ENCODE data around the gene VPS41. TPM values are rescaled to one million over a fixed set of nuclear protein-coding genes. Genes with fewer than 3 reads are reported as not detected.

The VPS41 gene
- total and polyA plus RNA-seq, 4 donors, result 71.1 to 97.3 (median 90.4) TPM

- H3K9me3 ChIP-seq (ENCODE audit: control insufficient read depth, insufficient read depth, low read length), result no peaks in the 10 kb centered on the region
- H3K36me3 ChIP-seq (ENCODE audit: control insufficient read depth, insufficient read depth, low read length), result no peaks in the 10 kb centered on the region
- H3K27me3 ChIP-seq (ENCODE audit: control insufficient read depth, insufficient read depth, low read length), result no peaks in the 10 kb centered on the region
- no peak for DNase-seq (ENCODE audit: low read depth in 4 of 6, low spot score in 6 of 6)
- no peak overlapping the region for H3K4me3 ChIP-seq (ENCODE audit: low read depth, low read length)
- H3K27ac ChIP-seq (ENCODE audit: low read depth, low read length), result no peak overlapping the region
- no peaks in the 10 kb centered on the region for H3K4me1 ChIP-seq (ENCODE audit: control insufficient read depth, insufficient read depth, low read length)
- 50% methylated on average over 1 of the region's 1 CpG for WGBS (ENCODE audit: insufficient coverage)
Observed at GRCh38 chr7:38916396-38916795, 7.4 kb upstream of the VPS41 start.

- Histone ChIP-seq H3K27ac (ENCODE audit: low read depth, low read length) (no peak overlapping the region), H3K27me3 (ENCODE audit: control insufficient read depth, insufficient read depth, low read length) (no peaks in the 10 kb centered on the region), H3K4me1 (ENCODE audit: control insufficient read depth, insufficient read depth, low read length) (no peaks in the 10 kb centered on the region), H3K36me3 (ENCODE audit: control insufficient read depth, insufficient read depth, low read length) (no peaks in the 10 kb centered on the region), H3K4me3 (ENCODE audit: low read depth, low read length) (no peak overlapping the region), H3K9me3 (ENCODE audit: control insufficient read depth, insufficient read depth, low read length) (no peaks in the 10 kb centered on the region)
- DNase-seq (ENCODE audit: low read depth in 4 of 6, low spot score in 6 of 6), result no peak
Observed at GRCh38 chr7:38909870-38910269, 879 bp upstream of the VPS41 start.

GRCh38 chr7:38907766-38908165, 1.2 kb downstream of the VPS41 start:
- no peak for DNase-seq (ENCODE audit: low read depth in 4 of 6, low spot score in 6 of 6)
- Histone ChIP-seq H3K27ac (ENCODE audit: low read depth, low read length) (no peak overlapping the region), H3K9me3 (ENCODE audit: control insufficient read depth, insufficient read depth, low read length) (no peaks in the 10 kb centered on the region), H3K4me1 (ENCODE audit: control insufficient read depth, insufficient read depth, low read length) (no peaks in the 10 kb centered on the region), H3K27me3 (ENCODE audit: control insufficient read depth, insufficient read depth, low read length) (no peaks in the 10 kb centered on the region), H3K4me3 (ENCODE audit: low read depth, low read length) (no peak overlapping the region), H3K36me3 (ENCODE audit: control insufficient read depth, insufficient read depth, low read length) (no peaks in the 10 kb centered on the region)
- no CpG with 5 or more reads among the region's 1 CpG for WGBS (ENCODE audit: insufficient coverage)

GRCh38 chr7:38907066-38907465, 1.9 kb downstream of the VPS41 start:
- Histone ChIP-seq H3K4me3 (ENCODE audit: low read depth, low read length) (no peak overlapping the region), H3K27me3 (ENCODE audit: control insufficient read depth, insufficient read depth, low read length) (no peaks in the 10 kb centered on the region), H3K27ac (ENCODE audit: low read depth, low read length) (no peak overlapping the region), H3K9me3 (ENCODE audit: control insufficient read depth, insufficient read depth, low read length) (no peaks in the 10 kb centered on the region), H3K4me1 (ENCODE audit: control insufficient read depth, insufficient read depth, low read length) (no peaks in the 10 kb centered on the region), H3K36me3 (ENCODE audit: control insufficient read depth, insufficient read depth, low read length) (no peaks in the 10 kb centered on the region)
- 88% methylated on average over 3 of the region's 3 CpGs for WGBS (ENCODE audit: insufficient coverage)
- no peak for DNase-seq (ENCODE audit: low read depth in 4 of 6, low spot score in 6 of 6)

- WGBS (ENCODE audit: insufficient coverage), result no CpG with 5 or more reads among the region's 3 CpGs
- Histone ChIP-seq H3K4me1 (ENCODE audit: control insufficient read depth, insufficient read depth, low read length) (no peaks in the 10 kb centered on the region), H3K4me3 (ENCODE audit: low read depth, low read length) (no peak overlapping the region), H3K27ac (ENCODE audit: low read depth, low read length) (no peak overlapping the region), H3K9me3 (ENCODE audit: control insufficient read depth, insufficient read depth, low read length) (no peaks in the 10 kb centered on the region), H3K27me3 (ENCODE audit: control insufficient read depth, insufficient read depth, low read length) (no peaks in the 10 kb centered on the region), H3K36me3 (ENCODE audit: control insufficient read depth, insufficient read depth, low read length) (no peaks in the 10 kb centered on the region)
- DNase-seq (ENCODE audit: low read depth in 4 of 6, low spot score in 6 of 6), result no peak
Observed at GRCh38 chr7:38905056-38905759, 3.8 kb downstream of the VPS41 start.

GRCh38 chr7:38903057-38903456, 5.9 kb downstream of the VPS41 start:
- H3K27ac ChIP-seq (ENCODE audit: low read depth, low read length), result no peak overlapping the region
- no peak for DNase-seq (ENCODE audit: low read depth in 4 of 6, low spot score in 6 of 6)
- H3K36me3 ChIP-seq (ENCODE audit: control insufficient read depth, insufficient read depth, low read length), result no peaks in the 10 kb centered on the region
- no peak overlapping the region for H3K4me3 ChIP-seq (ENCODE audit: low read depth, low read length)
- H3K4me1 ChIP-seq (ENCODE audit: control insufficient read depth, insufficient read depth, low read length), result no peaks in the 10 kb centered on the region
- no peaks in the 10 kb centered on the region for H3K9me3 ChIP-seq (ENCODE audit: control insufficient read depth, insufficient read depth, low read length)
- H3K27me3 ChIP-seq (ENCODE audit: control insufficient read depth, insufficient read depth, low read length), result no peaks in the 10 kb centered on the region

GRCh38 chr7:38902449-38902848, 6.5 kb downstream of the VPS41 start:
- Histone ChIP-seq H3K4me3 (ENCODE audit: low read depth, low read length) (no peak overlapping the region), H3K36me3 (ENCODE audit: control insufficient read depth, insufficient read depth, low read length) (peaks cover under 1% of the 10 kb centered on the region), H3K4me1 (ENCODE audit: control insufficient read depth, insufficient read depth, low read length) (no peaks in the 10 kb centered on the region), H3K9me3 (ENCODE audit: control insufficient read depth, insufficient read depth, low read length) (no peaks in the 10 kb centered on the region), H3K27ac (ENCODE audit: low read depth, low read length) (no peak overlapping the region), H3K27me3 (ENCODE audit: control insufficient read depth, insufficient read depth, low read length) (no peaks in the 10 kb centered on the region)
- 89% methylated on average over 2 of the region's 2 CpGs for WGBS (ENCODE audit: insufficient coverage)
- DNase-seq (ENCODE audit: low read depth in 4 of 6, low spot score in 6 of 6), result no peak

GRCh38 chr7:38893061-38893460, 15.9 kb downstream of the VPS41 start:
- no peaks in the 10 kb centered on the region for H3K4me1 ChIP-seq (ENCODE audit: control insufficient read depth, insufficient read depth, low read length)
- H3K9me3 ChIP-seq (ENCODE audit: control insufficient read depth, insufficient read depth, low read length), result peaks cover 4% of the 10 kb centered on the region
- H3K4me3 ChIP-seq (ENCODE audit: low read depth, low read length), result no peak overlapping the region
- no peaks in the 10 kb centered on the region for H3K27me3 ChIP-seq (ENCODE audit: control insufficient read depth, insufficient read depth, low read length)
- no peak for DNase-seq (ENCODE audit: low read depth in 4 of 6, low spot score in 6 of 6)
- H3K36me3 ChIP-seq (ENCODE audit: control insufficient read depth, insufficient read depth, low read length), result peaks cover 8% of the 10 kb centered on the region
- 100% methylated on average over 3 of the region's 3 CpGs for WGBS (ENCODE audit: insufficient coverage)
- no peak overlapping the region for H3K27ac ChIP-seq (ENCODE audit: low read depth, low read length)

GRCh38 chr7:38890597-38890996, 18.4 kb downstream of the VPS41 start:
- Histone ChIP-seq H3K27me3 (ENCODE audit: control insufficient read depth, insufficient read depth, low read length) (no peaks in the 10 kb centered on the region), H3K4me1 (ENCODE audit: control insufficient read depth, insufficient read depth, low read length) (no peaks in the 10 kb centered on the region), H3K9me3 (ENCODE audit: control insufficient read depth, insufficient read depth, low read length) (peaks cover 4% of the 10 kb centered on the region), H3K4me3 (ENCODE audit: low read depth, low read length) (no peak overlapping the region), H3K27ac (ENCODE audit: low read depth, low read length) (no peak overlapping the region), H3K36me3 (ENCODE audit: control insufficient read depth, insufficient read depth, low read length) (peaks cover 4% of the 10 kb centered on the region)
- no CpG with 5 or more reads among the region's 6 CpGs for WGBS (ENCODE audit: insufficient coverage)
- DNase-seq (ENCODE audit: low read depth in 4 of 6, low spot score in 6 of 6), result no peak

- Histone ChIP-seq H3K9me3 (ENCODE audit: control insufficient read depth, insufficient read depth, low read length) (peaks cover 4% of the 10 kb centered on the region), H3K4me1 (ENCODE audit: control insufficient read depth, insufficient read depth, low read length) (no peaks in the 10 kb centered on the region), H3K36me3 (ENCODE audit: control insufficient read depth, insufficient read depth, low read length) (peaks cover 2% of the 10 kb centered on the region), H3K27ac (ENCODE audit: low read depth, low read length) (no peak overlapping the region), H3K4me3 (ENCODE audit: low read depth, low read length) (no peak overlapping the region), H3K27me3 (ENCODE audit: control insufficient read depth, insufficient read depth, low read length) (no peaks in the 10 kb centered on the region)
- 96% methylated on average over 3 of the region's 5 CpGs for WGBS (ENCODE audit: insufficient coverage)
- no peak for DNase-seq (ENCODE audit: low read depth in 4 of 6, low spot score in 6 of 6)
Observed at GRCh38 chr7:38889872-38890432, 19.0 kb downstream of the VPS41 start.
